Glomerular visceral epithelial cell (primary cell): Measurements from ENCODE around the gene MSANTD7.
A peak's percentile ranks its signal among the peaks of the same experiment; 100 is the strongest.
"Not testable (repeated sequence)": the region's sequence is repeated elsewhere in the genome, so short reads cannot be mapped to it uniquely, and the experiment has no call there.

Experiments used
- DNase-seq: peaks from one replicate; pipeline ENCODE4 v3.0.0-alpha.2; 2016; ENCODE audit errors: extremely low spot score

MSANTD7 gene

GRCh38 chr10:14837003-14837756 is 926 bp upstream of the MSANTD7 start:
- DNase-seq = no peak

- peak; percentile 21 for DNase-seq
These were observed 637 bp downstream of the MSANTD7 start for GRCh38 chr10:14838582-14839304.

GRCh38 chr10:14839305-14839695 is 1.2 kb downstream of the MSANTD7 start:
- DNase-seq = peak; percentile 21

- DNase-seq = no peak
These were observed 2.1 kb downstream of the MSANTD7 start for GRCh38 chr10:14840178-14840577.

- no peak for DNase-seq
These were observed 5.4 kb downstream of the MSANTD7 start for GRCh38 chr10:14843327-14843988.

- DNase-seq = no peak
These were observed 6.8 kb downstream of the MSANTD7 start for GRCh38 chr10:14844948-14845347.

GRCh38 chr10:14852236-14852635 is 14.1 kb downstream of the MSANTD7 start:
- no peak for DNase-seq

GRCh38 chr10:14855453-14855852 is 17.3 kb downstream of the MSANTD7 start:
- no peak for DNase-seq

- no peak for DNase-seq
These were observed 20.3 kb downstream of the MSANTD7 start for GRCh38 chr10:14858338-14858960.

GRCh38 chr10:14859043-14859442 is 20.9 kb downstream of the MSANTD7 start:
- no peak for DNase-seq

- no peak for DNase-seq
These were observed 21.7 kb downstream of the MSANTD7 start for GRCh38 chr10:14859775-14860174.

GRCh38 chr10:14860791-14861190 is 22.7 kb downstream of the MSANTD7 start:
- no peak for DNase-seq

- DNase-seq = not testable (repeated sequence)
These were observed 26.4 kb downstream of the MSANTD7 start for GRCh38 chr10:14864466-14864865.

GRCh38 chr10:14864871-14865270 is 26.8 kb downstream of the MSANTD7 start:
- not testable (repeated sequence) for DNase-seq

GRCh38 chr10:14873090-14873760 is 35.1 kb downstream of the MSANTD7 start:
- peak; percentile 17 for DNase-seq

GRCh38 chr10:14875941-14876340 is 37.8 kb downstream of the MSANTD7 start:
- no peak for DNase-seq

GRCh38 chr10:14876764-14877163 is 38.7 kb downstream of the MSANTD7 start:
- DNase-seq = no peak

GRCh38 chr10:14878266-14879123 is 40.4 kb downstream of the MSANTD7 start, which contains the start of gene SUV39H2:
TSS of gene SUV39H2 (plus strand) at chr10:14878866. CDS start at chr10:14878889, 23 bp downstream.
- DNase-seq = peak; percentile 97

- peak; percentile 41 for DNase-seq
These were observed 41.2 kb downstream of the MSANTD7 start for GRCh38 chr10:14879124-14879927.

- no peak for DNase-seq
These were observed 41.8 kb downstream of the MSANTD7 start for GRCh38 chr10:14879928-14880193.
